ENCODE results near the gene CHID1.

- TF ChIP-seq CTCF (conservative IDR thresholded peaks at IDR 0.05): no peak
- TF ChIP-seq EZH2 (IDR thresholded peaks at IDR 0.05; ENCODE audit: low read depth): no peak
Measured at GRCh38 chr11:819943-820649, 90.5 kb downstream of the CHID1 start.

All from PC-9 (cell line).